Measurements from ENCODE around the gene EEF1G. TPM values are rescaled to one million over a fixed set of nuclear protein-coding genes. Genes with fewer than 3 reads are reported as not detected.
"Not testable (repeated sequence)": the region's sequence is repeated elsewhere in the genome, so short reads cannot be mapped to it uniquely, and the experiment has no call there.

Gene EEF1G
- total and polyA plus RNA-seq, 2 of the 13 experiments (the other 11 are each of a cell fraction or from before 2014, with no cell fraction given) = 1,787 to 2,144 TPM

GRCh38 chr11:62571493-62571892 is 2.2 kb downstream of the EEF1G start:
- Histone ChIP-seq H3K4me1 (ENCODE audit: insufficient read depth, low read length) (peaks cover 78% of the 10 kb centered on the region), H3K9ac (ENCODE audit: insufficient read depth, low read depth, low read length) (0 out of 2 replicates have a peak overlapping the region, but pooled peaks have one; percentile 92), H3K79me2 (ENCODE audit: insufficient read depth, low read length) (peaks cover 70% of the 10 kb centered on the region), H3K36me3 (replicated peaks in 1 of 2; ENCODE audit: control insufficient read depth in 1 of 2, insufficient read depth in 2 of 2, low read length in 2 of 2) (peaks cover 19 to 54% of the 10 kb centered on the region in 2 experiments), H3K4me2 (ENCODE audit: low read depth, low read length) (peak overlapping the region; percentile 85; the same call in 1 of the 2 replicates)
- DNase-seq (ENCODE audit: low spot score); H3K4me3 ChIP-seq (replicated peaks in 1 of 3; ENCODE audit: insufficient read depth in 1 of 3, low read depth in 2 of 3, low read length in 3 of 3); CTCF ChIA-PET (ENCODE audit: low intra/inter-chr PET ratio, low total read pairs); in situ Hi-C loops (cut with HindIII; ENCODE audit: extremely low pct_ligation_motif_present, low pct_unique_long_range_greater_than_20kb); ATAC-seq; H2AFZ ChIP-seq (ENCODE audit: low read length); FAIRE-seq; H3K9me3 ChIP-seq (ENCODE audit: low read length); BruUV-seq (replicated peaks); H3K27ac ChIP-seq (ENCODE audit: extremely low read length, insufficient read depth, low read length); intact Hi-C loops (cut with micrococcal nuclease; ENCODE audit: unreplicated experiment); H4K20me1 ChIP-seq (ENCODE audit: insufficient read depth, low read length); H3K27me3 ChIP-seq (ENCODE audit: control insufficient read depth in 1 of 2, insufficient read depth in 2 of 2, low read length in 2 of 2): not testable (repeated sequence)
- POLR2A ChIA-PET = interaction anchor here (0.5 to 2.2 kb wide), 2 partner anchors 13 to 20 kb away, joined by 3 to 8 read pairs; partner anchors contain the start of gene TUT1
- 0 out of 4 replicates have a peak, but pooled peaks of 1 of the 2 experiments have one; percentile 33 for TF ChIP-seq POLR2A (IDR thresholded peaks at IDR 0.05; ENCODE audit: insufficient read depth in 1 of 2, low read depth in 2 of 2, low read length in 2 of 2)
- 89% methylated on average over 5 of the region's 5 CpGs for WGBS (ENCODE audit: low lambda C conversion rate)

GRCh38 chr11:62570903-62571302 is 2.8 kb downstream of the EEF1G start:
- H3K27ac ChIP-seq (ENCODE audit: extremely low read length, insufficient read depth, low read length); H4K20me1 ChIP-seq (ENCODE audit: insufficient read depth, low read length); H3K4me3 ChIP-seq (replicated peaks in 1 of 3; ENCODE audit: insufficient read depth in 1 of 3, low read depth in 2 of 3, low read length in 3 of 3); ATAC-seq; DNase-seq (ENCODE audit: low spot score); H3K9ac ChIP-seq (ENCODE audit: insufficient read depth, low read depth, low read length); BruUV-seq (replicated peaks); H3K27me3 ChIP-seq (ENCODE audit: control insufficient read depth in 1 of 2, insufficient read depth in 2 of 2, low read length in 2 of 2); CTCF ChIA-PET (ENCODE audit: low intra/inter-chr PET ratio, low total read pairs); H2AFZ ChIP-seq (ENCODE audit: low read length); in situ Hi-C loops (cut with HindIII; ENCODE audit: extremely low pct_ligation_motif_present, low pct_unique_long_range_greater_than_20kb); intact Hi-C loops (cut with micrococcal nuclease; ENCODE audit: unreplicated experiment); H3K9me3 ChIP-seq (ENCODE audit: low read length); FAIRE-seq: not testable (repeated sequence)
- Histone ChIP-seq H3K36me3 (replicated peaks in 1 of 2; ENCODE audit: control insufficient read depth in 1 of 2, insufficient read depth in 2 of 2, low read length in 2 of 2) (peaks cover 17 to 54% of the 10 kb centered on the region in 2 experiments), H3K4me2 (ENCODE audit: low read depth, low read length) (0 out of 2 replicates have a peak overlapping the region, but pooled peaks have one; percentile 85), H3K79me2 (ENCODE audit: insufficient read depth, low read length) (peaks cover 71% of the 10 kb centered on the region), H3K4me1 (ENCODE audit: insufficient read depth, low read length) (peaks cover 78% of the 10 kb centered on the region)
- WGBS (ENCODE audit: low lambda C conversion rate) = 99% methylated on average over 5 of the region's 5 CpGs
- POLR2A ChIA-PET = interaction anchor here (0.5 to 2.2 kb wide), 2 partner anchors 14 to 21 kb away, joined by 3 to 8 read pairs; partner anchors contain the start of gene TUT1

All from HepG2 (cell line).